Measurements from ENCODE around the gene OR2T6.

DNA sequence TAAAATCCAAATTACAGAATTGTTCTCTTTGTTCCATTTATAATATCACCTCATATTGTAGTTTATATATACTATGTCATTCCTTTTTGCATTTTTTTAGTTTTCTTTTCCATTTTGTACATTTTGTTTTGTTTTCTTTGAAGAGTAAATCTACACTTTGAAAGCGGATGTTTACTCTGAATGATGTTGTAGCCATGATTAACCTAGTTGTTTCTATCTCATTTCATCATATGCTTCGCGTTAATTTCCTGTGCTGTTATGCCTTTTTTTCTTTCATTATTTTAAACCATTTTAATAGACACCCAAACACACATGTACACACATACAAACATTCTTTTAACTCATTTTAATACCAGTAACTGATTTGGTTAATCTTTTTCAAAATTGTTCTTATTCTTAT is 5.3 kb downstream of the OR2T6 start:
- TF ChIP-seq, protein P1, sequence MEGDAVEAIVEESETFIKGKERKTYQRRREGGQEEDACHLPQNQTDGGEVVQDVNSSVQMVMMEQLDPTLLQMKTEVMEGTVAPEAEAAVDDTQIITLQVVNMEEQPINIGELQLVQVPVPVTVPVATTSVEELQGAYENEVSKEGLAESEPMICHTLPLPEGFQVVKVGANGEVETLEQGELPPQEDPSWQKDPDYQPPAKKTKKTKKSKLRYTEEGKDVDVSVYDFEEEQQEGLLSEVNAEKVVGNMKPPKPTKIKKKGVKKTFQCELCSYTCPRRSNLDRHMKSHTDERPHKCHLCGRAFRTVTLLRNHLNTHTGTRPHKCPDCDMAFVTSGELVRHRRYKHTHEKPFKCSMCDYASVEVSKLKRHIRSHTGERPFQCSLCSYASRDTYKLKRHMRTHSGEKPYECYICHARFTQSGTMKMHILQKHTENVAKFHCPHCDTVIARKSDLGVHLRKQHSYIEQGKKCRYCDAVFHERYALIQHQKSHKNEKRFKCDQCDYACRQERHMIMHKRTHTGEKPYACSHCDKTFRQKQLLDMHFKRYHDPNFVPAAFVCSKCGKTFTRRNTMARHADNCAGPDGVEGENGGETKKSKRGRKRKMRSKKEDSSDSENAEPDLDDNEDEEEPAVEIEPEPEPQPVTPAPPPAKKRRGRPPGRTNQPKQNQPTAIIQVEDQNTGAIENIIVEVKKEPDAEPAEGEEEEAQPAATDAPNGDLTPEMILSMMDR (IDR thresholded peaks at IDR 0.05; ENCODE audit: poor library complexity, severe bottlenecking) = no peak
- no peak for TF ChIP-seq EZH2 (IDR thresholded peaks at IDR 0.05; ENCODE audit: borderline replicate concordance, insufficient read depth, low read length, poor library complexity, severe bottlenecking)
- TF ChIP-seq POLR2AphosphoS5 (IDR thresholded peaks at IDR 0.05) = no peak

Data from neural cell (in vitro differentiated cells).